ENCODE data around the gene RTN4R.

The RTN4R gene

DNA sequence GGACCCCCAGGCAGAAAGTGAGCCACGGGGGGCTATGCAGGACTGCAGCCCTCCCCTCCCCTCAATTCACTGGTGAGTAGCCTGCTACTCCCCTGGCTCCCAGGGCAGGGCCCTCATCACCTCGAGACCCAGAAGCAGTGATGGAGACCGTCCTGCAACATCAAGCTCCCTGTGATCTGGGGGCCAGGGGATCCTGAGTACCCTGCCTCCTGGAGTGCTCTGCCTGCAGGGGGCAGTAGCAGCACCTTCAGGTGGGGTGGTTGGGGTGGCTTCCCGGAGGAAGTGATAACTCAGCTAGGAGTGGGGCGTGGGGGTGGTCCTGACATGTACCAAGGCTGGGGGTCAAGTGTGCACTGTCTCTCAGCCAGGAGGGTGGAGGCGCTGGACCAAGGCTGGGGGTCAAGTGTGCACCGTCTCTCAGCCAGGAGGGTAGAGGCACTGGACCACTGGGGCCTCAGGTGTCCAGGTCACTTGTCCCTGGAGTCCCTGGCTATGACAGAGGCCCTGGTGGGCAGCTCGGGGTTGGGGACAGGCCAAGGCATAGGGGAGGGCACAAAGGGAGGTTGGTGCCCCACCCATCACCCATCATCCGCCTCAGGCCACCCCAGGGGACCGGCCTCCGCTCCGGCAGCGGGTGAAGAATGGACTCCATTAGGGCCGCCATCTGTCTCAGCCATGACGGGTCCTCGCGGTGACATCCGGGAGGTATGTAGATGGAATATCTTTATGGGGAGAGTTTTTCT, 9.4 kb downstream of the RTN4R start:
- no peak overlapping the region for H3K27ac Mint-ChIP-seq (ENCODE audit: low read depth)
- H3K4me1 Mint-ChIP-seq: no peaks in the 10 kb centered on the region

GRCh38 chr22:20258021-20258299, 10.2 kb downstream of the RTN4R start:
- Mint-ChIP-seq H3K36me3 (ENCODE audit: insufficient read depth) (peaks cover 2% of the 10 kb centered on the region), H3K4me1 (no peaks in the 10 kb centered on the region), H3K9me3 (no peaks in the 10 kb centered on the region), H3K27ac (ENCODE audit: low read depth) (no peak overlapping the region), H3K4me3 (no peak overlapping the region), H3K27me3 (no peaks in the 10 kb centered on the region)
- ATAC-seq (replicated peaks; ENCODE audit: extremely low read depth, poor library complexity, severe bottlenecking) (no peak), DNase-seq (ENCODE audit: low spot score in 2 of 2) (no peak)

More for the DNA sequence above, 9.4 kb downstream of the RTN4R start:
- Mint-ChIP-seq H3K36me3 (ENCODE audit: insufficient read depth) (peaks cover 2% of the 10 kb centered on the region), H3K9me3 (no peaks in the 10 kb centered on the region), H3K27me3 (no peaks in the 10 kb centered on the region), H3K4me3 (no peak overlapping the region)
- DNase-seq (ENCODE audit: low spot score in 2 of 2) (no peak), ATAC-seq (replicated peaks; ENCODE audit: extremely low read depth, poor library complexity, severe bottlenecking) (no peak)

DNA sequence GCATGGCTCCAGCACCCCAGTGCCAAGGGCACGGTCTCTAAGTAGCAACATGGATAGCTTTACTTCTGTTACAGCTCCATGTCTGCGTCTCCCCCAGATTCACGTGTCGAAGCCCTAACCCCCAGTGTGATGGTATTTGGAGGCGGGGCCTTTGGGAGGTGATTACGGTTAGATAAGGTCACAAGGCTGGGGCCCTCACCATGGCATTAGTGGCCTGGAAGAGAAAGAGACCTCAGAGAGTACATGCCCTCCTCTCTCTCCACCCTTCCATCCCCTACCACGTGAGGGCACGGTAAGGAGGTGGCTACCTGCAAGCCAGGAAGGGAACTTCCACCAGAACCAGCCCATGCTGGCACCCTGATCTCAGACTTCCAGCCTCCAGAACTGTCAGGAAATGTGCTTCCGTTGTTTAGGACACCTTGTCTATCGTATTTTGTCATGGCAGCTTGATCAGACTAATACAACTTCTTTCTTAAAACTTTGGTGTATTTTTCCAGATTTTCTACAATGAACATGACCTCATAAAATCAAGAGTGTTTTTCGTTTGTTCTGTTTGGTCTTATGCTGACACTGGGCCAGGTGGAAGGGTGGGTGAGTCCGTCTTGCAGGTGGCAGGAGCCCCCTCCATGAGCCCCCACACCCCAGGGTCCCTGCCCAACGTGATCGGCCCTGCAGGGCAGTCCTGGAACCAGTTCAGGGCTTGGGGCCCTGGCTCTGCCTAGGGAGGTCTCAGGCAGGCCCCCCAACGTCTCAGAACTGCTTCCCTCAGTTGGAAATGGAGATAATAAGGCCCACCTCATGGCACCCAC, 10.7 kb downstream of the RTN4R start:
- Mint-ChIP-seq H3K9me3 (no peaks in the 10 kb centered on the region), H3K27me3 (no peaks in the 10 kb centered on the region)

DNA sequence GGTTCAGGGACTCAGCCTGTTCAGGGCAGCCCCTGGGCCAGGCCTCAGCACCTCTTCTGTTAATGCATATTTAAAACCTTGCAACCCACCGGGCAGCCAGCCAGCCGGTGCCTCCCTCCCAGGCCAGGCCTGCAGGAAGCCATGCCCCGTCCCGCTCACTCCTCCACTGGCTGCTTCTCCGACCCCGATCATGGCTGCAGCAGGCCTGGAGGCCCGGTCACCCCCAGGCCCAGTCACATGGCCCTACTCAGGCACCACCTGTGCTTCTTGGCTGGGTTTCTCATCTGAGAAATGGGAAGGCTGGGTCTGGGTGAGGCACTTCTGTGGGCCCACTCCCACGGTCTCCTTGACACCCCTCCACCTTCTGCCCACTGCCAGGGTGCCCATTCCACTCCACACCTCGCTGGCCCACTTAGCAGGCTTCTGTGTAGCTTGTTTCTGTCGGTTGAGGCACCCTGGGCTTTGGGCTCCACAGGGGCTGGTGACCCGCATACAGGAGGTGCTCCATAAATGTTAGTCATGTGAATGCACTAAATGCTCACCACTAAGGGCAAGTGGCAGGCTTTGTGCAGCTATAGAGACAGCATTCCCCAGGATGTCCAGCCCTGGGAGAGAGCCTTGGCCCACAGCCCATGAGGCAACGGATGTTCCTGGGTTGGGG, 11.4 kb downstream of the RTN4R start:
- no peaks in the 10 kb centered on the region for H3K4me1 Mint-ChIP-seq
- no peak for DNase-seq (ENCODE audit: low spot score in 2 of 2)
- no peak overlapping the region for H3K27ac Mint-ChIP-seq (ENCODE audit: low read depth)
- no peak for ATAC-seq (replicated peaks; ENCODE audit: extremely low read depth, poor library complexity, severe bottlenecking)
- no peak overlapping the region for H3K4me3 Mint-ChIP-seq
- peaks cover 2% of the 10 kb centered on the region for H3K36me3 Mint-ChIP-seq (ENCODE audit: insufficient read depth)
- H3K27me3 Mint-ChIP-seq: no peaks in the 10 kb centered on the region
- no peaks in the 10 kb centered on the region for H3K9me3 Mint-ChIP-seq

More for the DNA sequence above, 10.7 kb downstream of the RTN4R start:
- no peaks in the 10 kb centered on the region for H3K4me1 Mint-ChIP-seq
- DNase-seq (ENCODE audit: low spot score in 2 of 2) (no peak), ATAC-seq (replicated peaks; ENCODE audit: extremely low read depth, poor library complexity, severe bottlenecking) (no peak)
- no peak overlapping the region for H3K4me3 Mint-ChIP-seq
- H3K36me3 Mint-ChIP-seq (ENCODE audit: insufficient read depth): peaks cover 2% of the 10 kb centered on the region
- no peak overlapping the region for H3K27ac Mint-ChIP-seq (ENCODE audit: low read depth)

- Mint-ChIP-seq H3K9me3 (no peaks in the 10 kb centered on the region), H3K4me1 (no peaks in the 10 kb centered on the region), H3K27me3 (no peaks in the 10 kb centered on the region), H3K27ac (ENCODE audit: low read depth) (no peak overlapping the region), H3K4me3 (no peak overlapping the region), H3K36me3 (ENCODE audit: insufficient read depth) (peaks cover 2% of the 10 kb centered on the region)
- DNase-seq (ENCODE audit: low spot score in 2 of 2) (no peak), ATAC-seq (replicated peaks; ENCODE audit: extremely low read depth, poor library complexity, severe bottlenecking) (no peak)
These were observed 12.1 kb downstream of the RTN4R start for GRCh38 chr22:20256027-20256426.

GRCh38 chr22:20254975-20255946, 12.9 kb downstream of the RTN4R start:
- no peaks in the 10 kb centered on the region for H3K9me3 Mint-ChIP-seq
- H3K27ac Mint-ChIP-seq (ENCODE audit: low read depth): no peak overlapping the region
- H3K4me3 Mint-ChIP-seq: no peak overlapping the region
- ATAC-seq (replicated peaks; ENCODE audit: extremely low read depth, poor library complexity, severe bottlenecking) (no peak), DNase-seq (ENCODE audit: low spot score in 2 of 2) (no peak)
- no peaks in the 10 kb centered on the region for H3K27me3 Mint-ChIP-seq
- no peaks in the 10 kb centered on the region for H3K4me1 Mint-ChIP-seq
- peaks cover 2% of the 10 kb centered on the region for H3K36me3 Mint-ChIP-seq (ENCODE audit: insufficient read depth)

DNA sequence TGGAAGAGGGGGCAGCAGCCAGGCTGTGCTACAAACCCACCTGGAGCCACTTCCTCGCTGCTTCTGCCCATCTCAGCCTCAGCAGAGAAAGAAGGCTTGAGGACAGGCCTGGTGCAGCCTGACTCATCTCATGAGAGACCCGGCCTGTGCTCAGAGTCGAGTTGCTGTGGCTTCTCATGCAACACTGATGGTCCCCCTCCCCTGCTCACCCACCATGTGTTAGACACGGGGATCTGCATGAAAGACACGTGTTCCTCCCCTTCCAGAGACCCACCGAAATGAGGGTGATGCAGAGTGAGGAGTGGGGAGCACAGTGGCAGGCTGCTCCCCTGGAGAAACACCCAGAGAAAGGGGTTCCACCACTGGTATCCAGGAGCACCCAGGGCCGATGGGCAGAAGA, 15.0 kb downstream of the RTN4R start:
- ATAC-seq (replicated peaks; ENCODE audit: extremely low read depth, poor library complexity, severe bottlenecking) (no peak), DNase-seq (ENCODE audit: low spot score in 2 of 2) (no peak)
- H3K4me3 Mint-ChIP-seq: no peak overlapping the region
- peaks cover 2% of the 10 kb centered on the region for H3K36me3 Mint-ChIP-seq (ENCODE audit: insufficient read depth)
- no peaks in the 10 kb centered on the region for H3K4me1 Mint-ChIP-seq
- no peak overlapping the region for H3K27ac Mint-ChIP-seq (ENCODE audit: low read depth)
- no peaks in the 10 kb centered on the region for H3K27me3 Mint-ChIP-seq
- no peaks in the 10 kb centered on the region for H3K9me3 Mint-ChIP-seq

DNA sequence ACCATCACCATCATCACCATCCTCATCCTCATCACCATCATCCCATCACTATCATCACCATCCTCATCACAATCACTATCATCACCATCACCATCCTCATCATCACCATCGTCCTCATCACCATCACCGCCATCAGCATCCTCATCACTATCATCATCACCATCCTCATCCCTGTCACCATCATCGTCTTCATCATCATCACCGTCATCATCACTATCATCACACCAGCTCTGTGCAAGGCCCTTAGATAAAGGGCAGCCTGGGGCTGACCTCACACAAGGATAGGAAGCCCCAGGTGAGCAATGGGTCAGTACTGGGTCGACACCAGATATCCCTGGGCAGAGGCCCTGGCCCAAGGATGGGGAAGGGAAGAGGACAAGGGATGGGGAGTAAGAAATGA, 16.1 kb downstream of the RTN4R start:
- H3K9me3 Mint-ChIP-seq: no peaks in the 10 kb centered on the region
- H3K4me1 Mint-ChIP-seq: no peaks in the 10 kb centered on the region
- no peak overlapping the region for H3K4me3 Mint-ChIP-seq
- H3K27me3 Mint-ChIP-seq: no peaks in the 10 kb centered on the region
- H3K36me3 Mint-ChIP-seq (ENCODE audit: insufficient read depth): peaks cover 2% of the 10 kb centered on the region
- DNase-seq (ENCODE audit: low spot score in 2 of 2) (no peak), ATAC-seq (replicated peaks; ENCODE audit: extremely low read depth, poor library complexity, severe bottlenecking) (no peak)
- H3K27ac Mint-ChIP-seq (ENCODE audit: low read depth): no peak overlapping the region

GRCh38 chr22:20251491-20251890, 16.6 kb downstream of the RTN4R start:
- ATAC-seq (replicated peaks; ENCODE audit: extremely low read depth, poor library complexity, severe bottlenecking) (no peak), DNase-seq (ENCODE audit: low spot score in 2 of 2) (no peak)
- H3K27me3 Mint-ChIP-seq: no peaks in the 10 kb centered on the region
- H3K4me1 Mint-ChIP-seq: no peaks in the 10 kb centered on the region
- no peaks in the 10 kb centered on the region for H3K36me3 Mint-ChIP-seq (ENCODE audit: insufficient read depth)
- H3K27ac Mint-ChIP-seq (ENCODE audit: low read depth): no peak overlapping the region
- no peaks in the 10 kb centered on the region for H3K9me3 Mint-ChIP-seq
- no peak overlapping the region for H3K4me3 Mint-ChIP-seq

DNA sequence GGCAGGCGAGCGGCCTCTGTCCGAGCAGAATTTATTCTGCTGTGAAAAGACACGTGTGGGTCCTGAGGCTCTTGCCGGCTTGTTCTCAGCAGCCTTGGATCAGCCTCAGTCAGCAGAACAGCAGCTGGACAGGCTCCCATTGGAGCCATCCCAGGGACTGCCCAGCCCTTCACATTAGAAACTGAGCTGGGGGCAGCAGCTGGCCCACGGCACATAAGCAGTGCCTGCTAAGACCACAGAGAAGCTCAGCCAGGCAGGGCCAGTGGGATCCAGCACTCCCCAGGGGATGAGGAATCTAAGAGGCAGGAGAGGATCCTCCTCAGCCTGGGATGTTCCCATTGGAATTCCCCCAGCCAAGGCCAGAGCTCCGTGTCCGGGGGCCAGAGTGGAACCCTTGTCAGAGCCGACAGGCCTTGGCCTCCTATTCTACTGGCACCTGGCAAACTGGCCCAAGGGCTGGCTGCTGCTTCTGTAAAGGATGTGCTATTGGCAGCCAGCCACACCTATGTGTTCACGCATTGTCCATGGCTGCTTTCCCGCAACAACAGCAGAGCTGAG, 18.2 kb downstream of the RTN4R start:
- H3K27me3 Mint-ChIP-seq: no peaks in the 10 kb centered on the region
- H3K27ac Mint-ChIP-seq (ENCODE audit: low read depth): no peak overlapping the region
- H3K9me3 Mint-ChIP-seq: no peaks in the 10 kb centered on the region
- H3K36me3 Mint-ChIP-seq (ENCODE audit: insufficient read depth): peaks cover 1% of the 10 kb centered on the region
- ATAC-seq (replicated peaks; ENCODE audit: extremely low read depth, poor library complexity, severe bottlenecking): no peak
- peaks cover 12% of the 10 kb centered on the region for H3K4me1 Mint-ChIP-seq
- H3K4me3 Mint-ChIP-seq: no peak overlapping the region
- no peak for DNase-seq (ENCODE audit: low spot score in 2 of 2)

GRCh38 chr22:20248461-20248978, 19.6 kb downstream of the RTN4R start:
- Mint-ChIP-seq H3K4me3 (no peak overlapping the region), H3K36me3 (ENCODE audit: insufficient read depth) (peaks cover 1% of the 10 kb centered on the region), H3K27ac (ENCODE audit: low read depth) (no peak overlapping the region), H3K9me3 (no peaks in the 10 kb centered on the region), H3K4me1 (peaks cover 25% of the 10 kb centered on the region), H3K27me3 (no peaks in the 10 kb centered on the region)
- DNase-seq (ENCODE audit: low spot score in 2 of 2) (no peak), ATAC-seq (replicated peaks; ENCODE audit: extremely low read depth, poor library complexity, severe bottlenecking) (no peak)

All from central memory CD8-positive, alpha-beta T cell (primary cell).